HepG2 (cell line): ENCODE results near the gene SNAI1. TPM values are rescaled to one million over a fixed set of nuclear protein-coding genes. Genes with fewer than 3 reads are reported as not detected.

Experiments
- ARNT ChIP-seq: fragments of 450-650 bp; IDR thresholded peaks from 2 replicates; pipeline ENCODE4 v1.6.1; 2017
- CHD2 ChIP-seq: IDR thresholded peaks from 2 replicates; pipeline ENCODE4 v1.6.1; 2011; ENCODE audit warnings: low read depth, low read length, improper control_type of control experiment
- FOSL2 ChIP-seq: sonication (generic); formaldehyde crosslinking; IDR thresholded peaks from 2 replicates; pipeline ENCODE4 v1.4.0; 2020; ENCODE audit warnings: missing genetic modification reagents
- GMEB1 ChIP-seq: sonication (generic); formaldehyde crosslinking; IDR thresholded peaks from 2 replicates; pipeline ENCODE4 v1.5.1; 2020; ENCODE audit warnings: missing genetic modification reagents, mild to moderate bottlenecking, borderline replicate concordance
- MAF1 ChIP-seq: sonication (generic); formaldehyde crosslinking; IDR thresholded peaks from 2 replicates; pipeline ENCODE4 v1.5.0; 2020; ENCODE audit warnings: missing genetic modification reagents, borderline replicate concordance
- SALL2 ChIP-seq: sonication (generic); formaldehyde crosslinking; IDR thresholded peaks from 2 replicates; pipeline ENCODE4 v1.8.1; 2023; ENCODE audit warnings: mild to moderate bottlenecking, missing genetic modification reagents, inconsistent platforms
- SRSF1 ChIP-seq: fragments of 200-400 bp; formaldehyde crosslinking; optimal IDR thresholded peaks from 2 replicates; pipeline ENCODE3; 2017; ENCODE audit warnings: mild to moderate bottlenecking, low read depth, low read length, moderate library complexity
- ZNF558 ChIP-seq: sonication (generic); formaldehyde crosslinking; IDR thresholded peaks from 2 replicates; pipeline ENCODE4 v1.9.0; 2022; ENCODE audit warnings: mild to moderate bottlenecking, missing genetic modification reagents, borderline replicate concordance
- polyA plus RNA-seq, 8 experiments: library from polyadenylated mRNA; depleted of rRNA in 3 of 8; stranded (reverse) in 7 of 8; unstranded in 1 of 8; fragments of >200 nt; fragmentation: Illumina TruSeq in 4 of 8; extraction: Trizol in 4 of 8; gene quantifications; 2 replicates each; pipeline versions ENCODE4 v1.2.1 to v1.2.3, GENCODE V29; 2011 to 2016; ENCODE audit warnings: low read depth in 4 of 8, missing spikeins in 1 of 8, mixed read lengths in 1 of 8; ENCODE audit not compliant: insufficient read depth in 1 of 8
- total RNA-seq, 5 experiments: library from RNA; depleted of rRNA; stranded (reverse); fragments of >200 nt; fragmentation: Illumina TruSeq; extraction: Trizol; gene quantifications; 2 replicates each; pipeline ENCODE4 v1.2.3, GENCODE V29; 2016; ENCODE audit warnings: low read depth in 1 of 5
- TF ChIP-seq, protein P1 (sequence below), 2 experiments: fragments of 450-650 bp in 1 of 2; sonication (generic) in 1 of 2; formaldehyde crosslinking in 1 of 2; IDR thresholded peaks; 2 replicates each; pipeline versions ENCODE4 v1.6.1 to v1.8.0; 2016 to 2022; ENCODE audit warnings: antibody characterized with exemption in 1 of 2, mild to moderate bottlenecking in 1 of 2, missing genetic modification reagents in 1 of 2
- TF ChIP-seq, protein P2 (sequence below): IDR thresholded peaks from 2 replicates; pipeline ENCODE4 v1.6.1; 2016; ENCODE audit warnings: missing biosample characterization, missing genetic modification reagents, low read depth

SNAI1 gene
- total and polyA plus RNA-seq, 2 of the 13 experiments (the other 11 are each of a cell fraction or from before 2014, with no cell fraction given), result 1.3 to 1.4 TPM

DNA sequence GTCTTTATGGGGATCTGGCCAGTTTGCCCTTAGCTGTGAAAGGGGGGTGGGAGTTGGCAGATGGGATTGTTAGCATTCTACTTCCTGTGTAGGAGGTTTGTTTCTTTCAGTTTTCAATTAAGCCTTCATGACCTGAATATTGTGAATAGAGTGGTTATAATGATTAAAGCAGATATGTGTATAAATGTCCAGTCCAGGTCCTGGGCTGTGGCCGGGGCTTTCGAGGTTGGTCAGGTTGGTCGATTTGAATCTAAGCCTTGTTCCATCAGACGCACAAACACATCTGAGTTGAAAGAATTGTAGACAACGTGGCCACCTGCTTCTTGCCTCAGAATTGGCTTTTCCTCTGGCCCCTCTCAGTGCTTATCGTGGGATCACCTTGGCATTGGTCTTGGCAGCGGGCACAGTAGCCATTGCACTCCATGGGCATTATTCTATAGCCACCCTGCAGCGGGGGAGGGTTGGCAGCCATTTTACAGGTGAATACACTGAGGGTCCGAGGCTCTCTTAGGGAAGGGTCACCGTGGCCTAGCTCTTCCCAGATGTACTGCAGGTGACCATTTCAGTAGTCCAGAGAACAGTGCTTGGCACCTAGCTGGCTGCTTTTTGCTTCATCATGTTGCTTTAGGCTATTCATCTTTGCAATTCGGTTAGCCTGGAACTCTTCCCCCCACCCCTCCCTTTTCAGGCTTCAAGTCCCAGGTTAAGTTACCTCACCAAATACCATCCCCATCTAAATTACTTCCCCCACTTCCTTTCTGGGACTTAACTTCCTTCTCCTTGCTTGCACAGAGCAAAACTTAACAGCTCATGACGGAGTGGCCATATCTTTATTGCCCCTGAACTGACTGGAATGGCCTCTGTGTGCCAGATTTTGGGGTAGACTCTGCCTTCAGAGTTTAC is 45.5 kb upstream of the SNAI1 start (continued):
- TF ChIP-seq, protein P1, sequence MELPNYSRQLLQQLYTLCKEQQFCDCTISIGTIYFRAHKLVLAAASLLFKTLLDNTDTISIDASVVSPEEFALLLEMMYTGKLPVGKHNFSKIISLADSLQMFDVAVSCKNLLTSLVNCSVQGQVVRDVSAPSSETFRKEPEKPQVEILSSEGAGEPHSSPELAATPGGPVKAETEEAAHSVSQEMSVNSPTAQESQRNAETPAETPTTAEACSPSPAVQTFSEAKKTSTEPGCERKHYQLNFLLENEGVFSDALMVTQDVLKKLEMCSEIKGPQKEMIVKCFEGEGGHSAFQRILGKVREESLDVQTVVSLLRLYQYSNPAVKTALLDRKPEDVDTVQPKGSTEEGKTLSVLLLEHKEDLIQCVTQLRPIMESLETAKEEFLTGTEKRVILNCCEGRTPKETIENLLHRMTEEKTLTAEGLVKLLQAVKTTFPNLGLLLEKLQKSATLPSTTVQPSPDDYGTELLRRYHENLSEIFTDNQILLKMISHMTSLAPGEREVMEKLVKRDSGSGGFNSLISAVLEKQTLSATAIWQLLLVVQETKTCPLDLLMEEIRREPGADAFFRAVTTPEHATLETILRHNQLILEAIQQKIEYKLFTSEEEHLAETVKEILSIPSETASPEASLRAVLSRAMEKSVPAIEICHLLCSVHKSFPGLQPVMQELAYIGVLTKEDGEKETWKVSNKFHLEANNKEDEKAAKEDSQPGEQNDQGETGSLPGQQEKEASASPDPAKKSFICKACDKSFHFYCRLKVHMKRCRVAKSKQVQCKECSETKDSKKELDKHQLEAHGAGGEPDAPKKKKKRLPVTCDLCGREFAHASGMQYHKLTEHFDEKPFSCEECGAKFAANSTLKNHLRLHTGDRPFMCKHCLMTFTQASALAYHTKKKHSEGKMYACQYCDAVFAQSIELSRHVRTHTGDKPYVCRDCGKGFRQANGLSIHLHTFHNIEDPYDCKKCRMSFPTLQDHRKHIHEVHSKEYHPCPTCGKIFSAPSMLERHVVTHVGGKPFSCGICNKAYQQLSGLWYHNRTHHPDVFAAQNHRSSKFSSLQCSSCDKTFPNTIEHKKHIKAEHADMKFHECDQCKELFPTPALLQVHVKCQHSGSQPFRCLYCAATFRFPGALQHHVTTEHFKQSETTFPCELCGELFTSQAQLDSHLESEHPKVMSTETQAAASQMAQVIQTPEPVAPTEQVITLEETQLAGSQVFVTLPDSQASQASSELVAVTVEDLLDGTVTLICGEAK (IDR thresholded peaks at IDR 0.05), result no peak
- TF ChIP-seq, protein P1 (CRISPR knock-in tag; IDR thresholded peaks at IDR 0.05), result 0 out of 2 replicates have a peak, but pooled peaks have one; percentile 35
- TF ChIP-seq SALL2 (CRISPR knock-in tag), result peak; percentile 81
- no peak for TF ChIP-seq ZNF558 (CRISPR knock-in tag)
- no peak for TF ChIP-seq FOSL2 (CRISPR knock-in tag)
- no peak for TF ChIP-seq CHD2
- no peak for TF ChIP-seq ARNT
- TF ChIP-seq, protein P2, sequence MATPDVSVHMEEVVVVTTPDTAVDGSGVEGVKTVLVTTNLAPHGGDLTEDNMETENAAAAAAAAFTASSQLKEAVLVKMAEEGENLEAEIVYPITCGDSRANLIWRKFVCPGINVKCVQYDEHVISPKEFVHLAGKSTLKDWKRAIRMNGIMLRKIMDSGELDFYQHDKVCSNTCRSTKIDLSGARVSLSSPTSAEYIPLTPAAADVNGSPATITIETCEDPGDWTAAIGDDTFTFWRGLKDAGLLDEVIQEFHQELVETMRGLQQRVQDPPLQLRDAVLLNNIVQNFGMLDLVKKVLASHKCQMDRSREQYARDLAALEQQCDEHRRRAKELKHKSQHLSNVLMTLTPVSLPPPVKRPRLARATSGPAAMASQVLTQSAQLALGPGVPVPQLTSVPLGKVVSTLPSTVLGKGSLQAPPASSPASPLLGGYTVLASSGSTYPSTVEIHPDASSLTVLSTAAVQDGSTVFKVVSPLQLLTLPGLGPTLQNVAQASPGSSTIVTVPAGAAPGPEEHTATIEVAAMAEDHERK, result no peak
- no peak for TF ChIP-seq SRSF1
- no peak for TF ChIP-seq GMEB1 (CRISPR knock-in tag)
- 0 out of 2 replicates have a peak, but pooled peaks have one; percentile 27 for TF ChIP-seq MAF1 (CRISPR knock-in tag)
